BJ (cell line): ENCODE results near the gene OR56A4. TPM values are rescaled to one million over a fixed set of nuclear protein-coding genes. Genes with fewer than 3 reads are reported as not detected.

Source experiments
- CTCF ChIA-PET: fragments of 350-600 bp; formaldehyde crosslinking; extraction: SDS; loops from one replicate; lab custom pipeline; 2021; ENCODE audit warnings: antibody characterized with exemption, inconsistent platforms; lab: Yijun Ruan, JAX
- POLR2A ChIA-PET: fragments of 300-600 bp; sonication (Branson Sonifier 250); formaldehyde crosslinking; extraction: SDS; loops from one replicate; lab custom pipeline; 2021; ENCODE audit warnings: antibody characterized with exemption; lab: Charles Lee
- DNase-seq: peaks from one replicate; pipeline ENCODE4 v3.0.0-alpha.2; 2011; ENCODE audit warnings: low read depth
- H3K27me3 ChIP-seq: 2 replicates; pipeline ENCODE4 v1.6.0; 2011; ENCODE audit warnings: low read length; ENCODE audit not compliant: control insufficient read depth, insufficient read depth
- H3K36me3 ChIP-seq: 2 replicates; pipeline ENCODE4 v1.5.1; 2011; ENCODE audit warnings: low read length; ENCODE audit not compliant: control insufficient read depth, insufficient read depth
- H3K4me3 ChIP-seq: 2 replicates; pipeline ENCODE4 v1.5.1; 2011; ENCODE audit warnings: low read depth, mild to moderate bottlenecking, control low read depth, low read length
- polyA minus RNA-seq: library from RNA; depleted of rRNA, polyadenylated mRNA; stranded (reverse); fragments of >200 nt; gene quantifications from 2 replicates; pipeline ENCODE4 v1.2.3, GENCODE V29; 2011; rRNA and poly(A)+ RNA removed
- polyA plus RNA-seq: library from polyadenylated mRNA; depleted of rRNA; stranded (reverse); fragments of >200 nt; gene quantifications from 2 replicates; pipeline ENCODE4 v1.2.3, GENCODE V29; 2011; rRNA removed
- TF ChIP-seq, protein P1 (sequence below): IDR thresholded peaks from 2 replicates; pipeline ENCODE4 v1.5.1; 2011; ENCODE audit warnings: low read depth, mild to moderate bottlenecking, control low read depth, inconsistent platforms, low read length, moderate library complexity; ENCODE audit not compliant: insufficient read depth

The OR56A4 gene, protein sequence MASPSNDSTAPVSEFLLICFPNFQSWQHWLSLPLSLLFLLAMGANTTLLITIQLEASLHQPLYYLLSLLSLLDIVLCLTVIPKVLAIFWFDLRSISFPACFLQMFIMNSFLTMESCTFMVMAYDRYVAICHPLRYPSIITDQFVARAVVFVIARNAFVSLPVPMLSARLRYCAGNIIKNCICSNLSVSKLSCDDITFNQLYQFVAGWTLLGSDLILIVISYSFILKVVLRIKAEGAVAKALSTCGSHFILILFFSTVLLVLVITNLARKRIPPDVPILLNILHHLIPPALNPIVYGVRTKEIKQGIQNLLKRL
- polyA plus RNA-seq (not detected in 2 replicates), polyA minus RNA-seq (not detected in 2 replicates)

DNA sequence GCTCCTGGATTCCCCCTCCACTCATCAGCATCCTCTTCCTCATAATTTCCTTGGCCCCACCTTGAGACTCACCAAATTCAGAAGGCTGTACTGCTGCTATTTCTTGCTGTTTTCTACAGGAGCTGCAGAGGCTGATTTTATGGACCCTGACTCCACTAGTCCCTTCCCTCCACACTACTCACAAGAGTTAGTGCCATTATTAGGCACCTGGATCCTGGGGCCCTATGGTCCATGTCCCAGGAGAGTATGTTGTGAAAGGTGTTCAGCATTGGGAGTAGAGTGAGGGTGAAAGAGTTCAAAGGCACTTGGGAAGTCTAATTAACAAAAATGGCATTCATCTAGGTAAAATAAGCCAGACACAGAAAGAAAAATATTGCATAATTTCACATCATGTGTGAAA lies at the start of gene OR56A4:
OR56A4 (minus strand) TSS at position 101 of the 400 bp plus-strand sequence. CDS start 3,954 bp downstream, outside the sequence.
- TF ChIP-seq, protein P1, sequence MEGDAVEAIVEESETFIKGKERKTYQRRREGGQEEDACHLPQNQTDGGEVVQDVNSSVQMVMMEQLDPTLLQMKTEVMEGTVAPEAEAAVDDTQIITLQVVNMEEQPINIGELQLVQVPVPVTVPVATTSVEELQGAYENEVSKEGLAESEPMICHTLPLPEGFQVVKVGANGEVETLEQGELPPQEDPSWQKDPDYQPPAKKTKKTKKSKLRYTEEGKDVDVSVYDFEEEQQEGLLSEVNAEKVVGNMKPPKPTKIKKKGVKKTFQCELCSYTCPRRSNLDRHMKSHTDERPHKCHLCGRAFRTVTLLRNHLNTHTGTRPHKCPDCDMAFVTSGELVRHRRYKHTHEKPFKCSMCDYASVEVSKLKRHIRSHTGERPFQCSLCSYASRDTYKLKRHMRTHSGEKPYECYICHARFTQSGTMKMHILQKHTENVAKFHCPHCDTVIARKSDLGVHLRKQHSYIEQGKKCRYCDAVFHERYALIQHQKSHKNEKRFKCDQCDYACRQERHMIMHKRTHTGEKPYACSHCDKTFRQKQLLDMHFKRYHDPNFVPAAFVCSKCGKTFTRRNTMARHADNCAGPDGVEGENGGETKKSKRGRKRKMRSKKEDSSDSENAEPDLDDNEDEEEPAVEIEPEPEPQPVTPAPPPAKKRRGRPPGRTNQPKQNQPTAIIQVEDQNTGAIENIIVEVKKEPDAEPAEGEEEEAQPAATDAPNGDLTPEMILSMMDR: no peak
- Histone ChIP-seq H3K4me3 (no peak within 1 kb of the TSS), H3K36me3 (no peaks in the 10 kb centered on the region), H3K27me3 (no peaks in the 10 kb centered on the region)
- ChIA-PET CTCF (no interaction called here), POLR2A (no interaction called here)
- no peak for DNase-seq

DNA sequence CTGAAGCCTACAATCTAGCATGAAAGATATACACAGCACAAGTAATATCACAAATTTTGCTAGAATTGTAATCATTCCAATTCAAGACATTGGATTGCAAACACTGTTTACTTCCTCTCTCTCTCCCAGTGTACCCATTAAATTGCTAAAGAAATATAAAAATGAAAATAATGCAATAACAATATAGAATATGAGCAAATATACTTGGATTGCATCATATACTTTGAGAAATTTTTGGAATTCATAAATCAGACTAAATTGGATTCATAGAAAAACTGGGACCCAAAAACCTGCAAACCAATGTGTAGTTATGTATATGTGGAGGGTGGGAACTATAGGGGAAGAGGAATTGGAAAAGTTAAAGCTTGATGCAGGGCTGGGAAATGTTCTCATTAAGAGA lies 48.8 kb upstream of the OR56A4 start:
- CTCF ChIA-PET: no interaction called here
- Histone ChIP-seq H3K36me3 (no peaks in the 10 kb centered on the region), H3K4me3 (no peak overlapping the region), H3K27me3 (no peaks in the 10 kb centered on the region)
- no peak for DNase-seq
- TF ChIP-seq, protein P1: no peak
- POLR2A ChIA-PET: no interaction called here

DNA sequence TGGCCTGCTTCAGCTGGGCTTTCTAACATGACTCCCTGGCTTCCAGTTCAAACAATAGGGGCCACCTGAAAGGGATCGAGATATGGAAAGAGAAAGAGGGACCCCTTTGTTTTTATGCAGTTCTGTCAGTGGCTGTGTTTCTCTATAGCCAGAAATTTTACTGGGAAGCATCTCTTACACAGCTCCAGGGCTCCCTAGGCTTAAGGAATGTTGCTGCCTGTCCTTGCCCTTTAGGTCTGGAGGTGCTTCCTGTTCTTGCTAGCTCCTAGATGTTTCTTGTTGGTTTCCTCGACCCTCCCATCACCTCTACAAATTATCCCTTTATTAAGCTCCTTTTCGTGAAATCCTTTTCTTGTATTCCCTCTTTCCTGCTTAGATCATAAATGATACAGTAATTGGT lies 45.6 kb upstream of the OR56A4 start:
- Histone ChIP-seq H3K4me3 (no peak overlapping the region), H3K36me3 (no peaks in the 10 kb centered on the region), H3K27me3 (no peaks in the 10 kb centered on the region)
- ChIA-PET CTCF (interaction anchor here (0.7 kb wide), 1 partner anchor 84 kb away, joined by 3 read pairs; no protein-coding TSS in a partner anchor), POLR2A (no interaction called here)
- DNase-seq: no peak
- TF ChIP-seq, protein P1: no peak

DNA sequence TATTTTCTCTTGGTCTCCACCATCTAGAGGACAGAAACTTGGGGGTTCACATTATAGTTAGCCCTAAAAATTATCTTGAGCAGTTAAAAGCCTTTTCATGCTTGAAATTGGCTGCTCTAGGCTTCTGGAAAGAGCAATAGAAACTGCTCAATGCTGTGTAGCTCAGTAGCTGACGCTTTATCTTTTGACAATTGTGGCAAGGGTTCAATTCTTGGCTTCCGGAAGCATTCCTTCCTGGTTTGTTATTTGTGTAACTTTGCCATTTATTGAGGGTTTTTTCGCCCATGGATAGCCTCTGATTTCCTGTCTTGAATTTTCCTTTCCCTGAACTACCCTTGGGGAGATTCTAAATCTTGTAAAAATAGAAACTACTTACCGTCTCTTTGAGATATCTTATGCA lies 34.1 kb upstream of the OR56A4 start:
- no peaks in the 10 kb centered on the region for H3K36me3 ChIP-seq
- H3K4me3 ChIP-seq: no peak overlapping the region
- ChIA-PET POLR2A (no interaction called here), CTCF (no interaction called here)
- no peak for DNase-seq
- TF ChIP-seq, protein P1: no peak
- no peaks in the 10 kb centered on the region for H3K27me3 ChIP-seq

DNA sequence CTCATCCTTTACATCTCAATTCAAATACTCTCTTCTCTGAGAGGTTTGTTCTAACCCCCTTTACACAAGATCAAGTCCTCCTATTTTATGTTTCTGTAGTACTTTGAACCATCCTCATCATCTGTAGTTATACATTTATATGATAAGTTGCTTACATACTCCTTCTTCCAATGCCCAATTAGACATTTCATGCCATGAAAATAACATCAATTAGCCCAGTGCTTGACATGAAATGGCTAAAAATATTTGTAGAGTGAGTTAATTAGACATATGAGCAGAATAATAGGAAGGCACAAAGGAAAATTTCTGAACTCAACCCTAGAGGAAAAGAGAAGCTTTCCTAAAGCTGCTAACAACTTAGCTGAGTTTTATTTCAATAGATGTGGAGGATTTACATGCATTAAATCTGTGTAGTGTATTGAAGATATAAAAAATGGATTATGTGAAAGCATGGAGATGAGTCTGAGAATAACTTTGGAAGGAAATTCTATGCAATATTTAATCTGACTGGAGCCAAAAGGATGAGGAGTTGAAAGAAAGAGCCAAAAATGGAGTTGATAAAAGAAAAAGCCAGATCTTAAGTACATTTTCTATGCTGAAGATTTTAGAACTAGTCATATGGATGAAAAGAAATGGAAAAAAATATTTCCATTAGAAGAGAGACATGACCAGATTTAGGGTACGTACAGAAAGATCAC lies 24.1 kb upstream of the OR56A4 start, which contains the start of gene OR56A1:
OR56A1 (minus strand) TSS at position 51 of the 698 bp plus-strand sequence. CDS start 3,066 bp downstream, outside the sequence.
- Histone ChIP-seq H3K36me3 (no peaks in the 10 kb centered on the region), H3K27me3 (no peaks in the 10 kb centered on the region), H3K4me3 (no peak within 1 kb of the TSS)
- DNase-seq: no peak
- POLR2A ChIA-PET: no interaction called here
- CTCF ChIA-PET: interaction anchor here (3.1 kb wide), 1 partner anchor 332 kb away, joined by 9 read pairs; no protein-coding TSS in a partner anchor
- TF ChIP-seq, protein P1: no peak
